ENCODE results near the gene COASY.

Gene COASY

DNA sequence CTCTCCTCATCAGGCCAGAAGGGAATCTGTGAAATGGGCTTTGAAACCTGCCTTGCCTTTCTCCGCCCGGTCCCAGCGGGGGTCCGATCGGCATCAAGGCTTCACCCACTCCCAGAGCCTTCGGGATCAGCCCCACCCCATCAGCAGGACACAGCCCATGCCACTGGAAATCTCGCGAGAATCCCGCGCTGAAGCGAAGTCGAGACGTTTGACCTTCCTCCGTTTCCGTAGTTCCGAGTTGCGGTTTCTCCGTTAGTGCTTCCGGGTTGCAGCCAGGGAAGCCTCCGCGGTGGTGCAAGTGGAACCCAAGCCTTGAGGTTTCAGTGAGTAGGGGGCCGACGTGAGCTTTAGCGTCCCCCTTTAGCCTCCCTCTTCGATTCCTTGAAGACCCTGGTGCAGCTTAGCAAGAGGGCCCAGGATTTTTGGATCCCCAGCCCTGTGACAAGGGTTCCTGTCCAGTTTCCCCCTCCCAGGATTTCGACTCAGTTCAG is at the start of gene COASY:
Gene COASY, plus strand, starts transcription at position 252 of the 491 bp plus-strand sequence. CDS start 475 bp downstream, outside the sequence.
- Histone ChIP-seq H3K9me3 (ENCODE audit: low read length) (no peaks in the 10 kb centered on the region), H4K20me1 (ENCODE audit: insufficient read depth, low read length) (no peaks in the 10 kb centered on the region), H3K9ac (ENCODE audit: low read length) (peak within 1 kb of the TSS; percentile 93), H3K27ac (ENCODE audit: low read depth, low read length, poor library complexity, severe bottlenecking) (peak within 1 kb of the TSS; percentile 60), H2AFZ (ENCODE audit: low read length) (peak within 1 kb of the TSS; percentile 17), H3K36me3 (ENCODE audit: insufficient read depth, low read length) (peaks cover 24% of the 10 kb centered on the region), H3K27me3 (ENCODE audit: insufficient read depth, low read length) (no peaks in the 10 kb centered on the region), H3K9me2 (ENCODE audit: low read depth, low read length) (no peaks in the 10 kb centered on the region), H3K4me1 (ENCODE audit: insufficient read depth, low read length, severe bottlenecking) (peaks cover 37% of the 10 kb centered on the region), H3K4me2 (ENCODE audit: low read length) (peak within 1 kb of the TSS; percentile 87), H3F3A (ENCODE audit: insufficient read depth, low read length) (no peaks in the 10 kb centered on the region), H3K4me3 (ENCODE audit: low read depth, low read length, poor library complexity, severe bottlenecking) (peak within 1 kb of the TSS; percentile 96), H3K79me2 (ENCODE audit: insufficient read depth, low read length) (no peaks in the 10 kb centered on the region)
- TF ChIP-seq, protein P1, sequence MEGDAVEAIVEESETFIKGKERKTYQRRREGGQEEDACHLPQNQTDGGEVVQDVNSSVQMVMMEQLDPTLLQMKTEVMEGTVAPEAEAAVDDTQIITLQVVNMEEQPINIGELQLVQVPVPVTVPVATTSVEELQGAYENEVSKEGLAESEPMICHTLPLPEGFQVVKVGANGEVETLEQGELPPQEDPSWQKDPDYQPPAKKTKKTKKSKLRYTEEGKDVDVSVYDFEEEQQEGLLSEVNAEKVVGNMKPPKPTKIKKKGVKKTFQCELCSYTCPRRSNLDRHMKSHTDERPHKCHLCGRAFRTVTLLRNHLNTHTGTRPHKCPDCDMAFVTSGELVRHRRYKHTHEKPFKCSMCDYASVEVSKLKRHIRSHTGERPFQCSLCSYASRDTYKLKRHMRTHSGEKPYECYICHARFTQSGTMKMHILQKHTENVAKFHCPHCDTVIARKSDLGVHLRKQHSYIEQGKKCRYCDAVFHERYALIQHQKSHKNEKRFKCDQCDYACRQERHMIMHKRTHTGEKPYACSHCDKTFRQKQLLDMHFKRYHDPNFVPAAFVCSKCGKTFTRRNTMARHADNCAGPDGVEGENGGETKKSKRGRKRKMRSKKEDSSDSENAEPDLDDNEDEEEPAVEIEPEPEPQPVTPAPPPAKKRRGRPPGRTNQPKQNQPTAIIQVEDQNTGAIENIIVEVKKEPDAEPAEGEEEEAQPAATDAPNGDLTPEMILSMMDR (IDR thresholded peaks at IDR 0.05; ENCODE audit: low read length) = no peak
- no peak for TF ChIP-seq EZH2 (IDR thresholded peaks at IDR 0.05; ENCODE audit: borderline replicate concordance, low read length)

DNA sequence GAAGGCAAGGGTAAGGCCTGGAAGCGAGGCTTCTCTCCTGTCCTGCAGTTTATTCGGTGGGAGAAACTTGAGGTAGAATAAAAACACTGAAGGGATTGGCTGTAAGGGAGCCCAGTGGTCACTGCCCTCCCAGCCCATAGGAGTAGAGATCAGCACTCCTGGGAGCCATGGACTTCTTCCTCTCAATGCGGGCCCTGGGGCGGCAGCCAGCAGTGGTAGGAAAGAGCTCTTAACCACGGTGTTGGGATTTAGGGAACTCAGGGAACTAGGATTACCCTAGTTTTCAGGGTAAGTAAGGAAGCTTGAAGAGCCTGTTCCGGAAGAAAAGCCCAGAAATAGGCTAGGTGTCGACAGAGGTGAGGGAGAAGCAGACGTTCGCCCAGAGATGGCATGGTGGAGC is 49.7 kb upstream of the COASY start:
- no peaks in the 10 kb centered on the region for H3K27me3 ChIP-seq (ENCODE audit: insufficient read depth, low read length)
- 0 out of 2 replicates have a peak, but pooled peaks cover 5% of the 10 kb centered on the region for H3K36me3 ChIP-seq (ENCODE audit: insufficient read depth, low read length)
- no peaks in the 10 kb centered on the region for H3K9me2 ChIP-seq (ENCODE audit: low read depth, low read length)
- no peaks in the 10 kb centered on the region for H3K4me1 ChIP-seq (ENCODE audit: insufficient read depth, low read length, severe bottlenecking)
- H3K9ac ChIP-seq (ENCODE audit: low read length) = no peak overlapping the region
- no peak overlapping the region for H2AFZ ChIP-seq (ENCODE audit: low read length)
- no peaks in the 10 kb centered on the region for H3K9me3 ChIP-seq (ENCODE audit: low read length)
- H3K4me3 ChIP-seq (ENCODE audit: low read depth, low read length, poor library complexity, severe bottlenecking) = no peak overlapping the region
- TF ChIP-seq, protein P1 (IDR thresholded peaks at IDR 0.05; ENCODE audit: low read length) = no peak
- no peak for TF ChIP-seq EZH2 (IDR thresholded peaks at IDR 0.05; ENCODE audit: borderline replicate concordance, low read length)
- no peak overlapping the region for H3K4me2 ChIP-seq (ENCODE audit: low read length)
- H3K79me2 ChIP-seq (ENCODE audit: insufficient read depth, low read length) = no peaks in the 10 kb centered on the region
- H3K27ac ChIP-seq (ENCODE audit: low read depth, low read length, poor library complexity, severe bottlenecking) = no peak overlapping the region
- H3F3A ChIP-seq (ENCODE audit: insufficient read depth, low read length) = no peaks in the 10 kb centered on the region; the same call in 1 of the 2 replicates
- H4K20me1 ChIP-seq (ENCODE audit: insufficient read depth, low read length) = no peaks in the 10 kb centered on the region

- no peaks in the 10 kb centered on the region for H3K27me3 ChIP-seq (ENCODE audit: insufficient read depth, low read length)
- no peaks in the 10 kb centered on the region for H3K4me1 ChIP-seq (ENCODE audit: insufficient read depth, low read length, severe bottlenecking)
- H3K4me3 ChIP-seq (ENCODE audit: low read depth, low read length, poor library complexity, severe bottlenecking) = no peak overlapping the region
- H3K4me2 ChIP-seq (ENCODE audit: low read length) = no peak overlapping the region
- no peak overlapping the region for H2AFZ ChIP-seq (ENCODE audit: low read length)
- no peaks in the 10 kb centered on the region for H4K20me1 ChIP-seq (ENCODE audit: insufficient read depth, low read length)
- TF ChIP-seq, protein P1 (IDR thresholded peaks at IDR 0.05; ENCODE audit: low read length) = no peak
- no peak for TF ChIP-seq EZH2 (IDR thresholded peaks at IDR 0.05; ENCODE audit: borderline replicate concordance, low read length)
- H3K9me3 ChIP-seq (ENCODE audit: low read length) = no peaks in the 10 kb centered on the region
- H3K79me2 ChIP-seq (ENCODE audit: insufficient read depth, low read length) = no peaks in the 10 kb centered on the region
- H3F3A ChIP-seq (ENCODE audit: insufficient read depth, low read length) = no peaks in the 10 kb centered on the region; the same call in 1 of the 2 replicates
- H3K9ac ChIP-seq (ENCODE audit: low read length) = no peak overlapping the region
- no peak overlapping the region for H3K27ac ChIP-seq (ENCODE audit: low read depth, low read length, poor library complexity, severe bottlenecking)
- H3K36me3 ChIP-seq (ENCODE audit: insufficient read depth, low read length) = 0 out of 2 replicates have a peak, but pooled peaks cover 5% of the 10 kb centered on the region
- no peaks in the 10 kb centered on the region for H3K9me2 ChIP-seq (ENCODE audit: low read depth, low read length)
Observed at GRCh38 chr17:42512733-42513251, 49.2 kb upstream of the COASY start.

Data from OCI-LY1 (cell line).